ENCODE data around the gene TRIM41.
"Not testable (repeated sequence)": the region's sequence is repeated elsewhere in the genome, so short reads cannot be mapped to it uniquely, and the experiment has no call there.

The TRIM41 gene

GRCh38 chr5:181193656-181194055 is 29.4 kb upstream of the TRIM41 start:
- no peak for DNase-seq

GRCh38 chr5:181194489-181195248 is 28.4 kb upstream of the TRIM41 start:
- peak; percentile 42 for DNase-seq

GRCh38 chr5:181195249-181195761 is 27.8 kb upstream of the TRIM41 start:
- DNase-seq: no peak

- no peak for DNase-seq
Measured at GRCh38 chr5:181197326-181197951, 25.6 kb upstream of the TRIM41 start.

- no peak for DNase-seq
Measured at GRCh38 chr5:181198106-181198685, 24.9 kb upstream of the TRIM41 start.

GRCh38 chr5:181198905-181199519 is 24.1 kb upstream of the TRIM41 start:
- DNase-seq: no peak

GRCh38 chr5:181199881-181200638 is 23.0 kb upstream of the TRIM41 start:
- no peak for DNase-seq

- no peak for DNase-seq
Measured at GRCh38 chr5:181200816-181201215, 22.3 kb upstream of the TRIM41 start.

GRCh38 chr5:181203093-181203711 is 19.9 kb upstream of the TRIM41 start:
- no peak for DNase-seq

GRCh38 chr5:181203777-181204112 is 19.3 kb upstream of the TRIM41 start:
- DNase-seq: no peak

- DNase-seq: no peak
Measured at GRCh38 chr5:181204113-181204825, 18.8 kb upstream of the TRIM41 start.

GRCh38 chr5:181204826-181205760 is 18.0 kb upstream of the TRIM41 start, which contains the start of gene TRIM7:
Gene TRIM7, minus strand, starts transcription at chr5:181205196. Its CDS starts 86 bp downstream, at chr5:181205110.
- DNase-seq: peak; percentile 63

GRCh38 chr5:181205761-181206649 is 17.1 kb upstream of the TRIM41 start:
- no peak for DNase-seq

GRCh38 chr5:181207214-181207959 is 15.7 kb upstream of the TRIM41 start:
- peak; percentile 91 for DNase-seq

GRCh38 chr5:181207960-181208253 is 15.2 kb upstream of the TRIM41 start:
- DNase-seq: no peak

GRCh38 chr5:181209006-181209405 is 14.1 kb upstream of the TRIM41 start:
- not testable (repeated sequence) for DNase-seq

GRCh38 chr5:181210148-181210547 is 12.9 kb upstream of the TRIM41 start:
- DNase-seq: not testable (repeated sequence)

- DNase-seq: not testable (repeated sequence)
Measured at GRCh38 chr5:181210698-181211097, 12.4 kb upstream of the TRIM41 start.

GRCh38 chr5:181211208-181211607 is 11.9 kb upstream of the TRIM41 start:
- DNase-seq: no peak
